ENCODE measurements around the gene NKTR.

Gene NKTR

GRCh38 chr3:42684632-42685362 lies 84.3 kb downstream of the NKTR start:
- TF ChIP-seq CTCF (IDR thresholded peaks at IDR 0.05) (no peak), ZFX (IDR thresholded peaks at IDR 0.05; ENCODE audit: borderline replicate concordance) (no peak)
- no peak overlapping the region for H3K27ac ChIP-seq

- TF ChIP-seq CTCF (IDR thresholded peaks at IDR 0.05) (no peak), ZFX (IDR thresholded peaks at IDR 0.05; ENCODE audit: borderline replicate concordance) (no peak)
- no peak within 1 kb of the TSS for H3K27ac ChIP-seq
Measured at GRCh38 chr3:42685363-42685881, 84.9 kb downstream of the NKTR start, which contains the start of gene KLHL40. Gene KLHL40, plus strand, starts transcription at chr3:42685537. Its CDS starts 82 bp downstream, at chr3:42685619.

GRCh38 chr3:42685891-42686820 lies 85.7 kb downstream of the NKTR start:
- H3K27ac ChIP-seq, result no peak overlapping the region
- TF ChIP-seq ZFX (IDR thresholded peaks at IDR 0.05; ENCODE audit: borderline replicate concordance) (no peak), CTCF (IDR thresholded peaks at IDR 0.05) (no peak)

GRCh38 chr3:42686832-42687650 lies 86.6 kb downstream of the NKTR start:
- H3K27ac ChIP-seq, result no peak overlapping the region
- TF ChIP-seq ZFX (IDR thresholded peaks at IDR 0.05; ENCODE audit: borderline replicate concordance) (no peak), CTCF (IDR thresholded peaks at IDR 0.05) (no peak)

GRCh38 chr3:42688016-42688415 lies 87.5 kb downstream of the NKTR start:
- TF ChIP-seq CTCF (IDR thresholded peaks at IDR 0.05), result no peak
- H3K27ac ChIP-seq, result no peak overlapping the region

GRCh38 chr3:42688487-42689420 lies 88.3 kb downstream of the NKTR start:
- TF ChIP-seq ZFX (IDR thresholded peaks at IDR 0.05; ENCODE audit: borderline replicate concordance), result no peak
- no peak for TF ChIP-seq CTCF (IDR thresholded peaks at IDR 0.05)
- H3K27ac ChIP-seq, result no peak overlapping the region
